Right lobe of liver (tissue), 6 donors: ENCODE measurements around the gene GABRG3. TPM values are rescaled to one million over a fixed set of nuclear protein-coding genes. Genes with fewer than 3 reads are reported as not detected.

ENCODE experiments used
- ATAC-seq, 4 donors: fragments of 200-7000 bp; cut with Tn5 transposase; one replicate each; pipeline ENCODE4 v1.9.1; 2020; ENCODE audit warnings: mild to moderate bottlenecking in 4 of 4, moderate library complexity in 4 of 4
- DNase-seq, 3 donors: peaks; one replicate each; pipeline ENCODE4 v3.0.0-alpha.2; 2020
- H3K27ac ChIP-seq, 3 donors: fragments of 200-600 bp; one replicate each; pipeline ENCODE4 v1.8.0; 2022
- H3K27me3 ChIP-seq, 2 donors: fragments of 200-600 bp; one replicate each; pipeline ENCODE4 v1.8.0; 2022
- H3K36me3 ChIP-seq, 4 donors: fragments of 200-600 bp; sonication (generic) in 1 of 4; one replicate each; pipeline versions ENCODE4 v1.5.1 to v1.8.0; 2017 to 2022; ENCODE audit warnings: control low read depth in 1 of 4
- H3K4me1 ChIP-seq, 4 donors: fragments of 200-600 bp; sonication (generic) in 1 of 4; one replicate each; pipeline versions ENCODE4 v1.5.1 to v1.8.0; 2017 to 2022; ENCODE audit warnings: control low read depth in 1 of 4
- H3K4me3 ChIP-seq, 3 donors: fragments of 200-600 bp; one replicate each; pipeline ENCODE4 v1.8.0; 2022
- H3K9me3 ChIP-seq, 4 donors: fragments of 200-600 bp; sonication (generic) in 1 of 4; one replicate each; pipeline versions ENCODE4 v1.5.1 to v1.8.0; 2017 to 2022; ENCODE audit warnings: control low read depth in 1 of 4
- CTCF ChIP-seq, 4 donors: fragments of 200-600 bp in 3 of 4; fragments of 450-650 bp in 1 of 4; IDR thresholded peaks; one replicate each; pipeline versions ENCODE4 v1.5.1 to v1.8.0; 2016 to 2022; ENCODE audit warnings: antibody characterized with exemption in 4 of 4, mild to moderate bottlenecking in 2 of 4
- POLR2A ChIP-seq: fragments of 450-650 bp; IDR thresholded peaks from one replicate; pipeline ENCODE4 v1.6.1; 2017; ENCODE audit warnings: antibody characterized with exemption, mild to moderate bottlenecking
- WGBS: methylation state at CpG from one replicate; pipeline ENCODE4 v1.1.6; 2018; ENCODE audit warnings: low coverage, low lambda C conversion rate; ENCODE audit not compliant: insufficient coverage; ENCODE audit errors: missing lambda C conversion rate; 5-methylcytosine and 5-hydroxymethylcytosine counted together
- intact Hi-C, 2 donors: fragments of 100-400 bp; cut with DNase I; formaldehyde crosslinking; loops; one replicate each; pipeline versions ENCODE4 v1.11.2 to v1.14.1; 2022
- total RNA-seq, 6 experiments: library from RNA; depleted of rRNA in 2 of 6; stranded (reverse); fragments of >200 nt in 2 of 6; fragmentation: NEBNext Ultra II Directional in 3 of 6; extraction: Animal tissue kit (Norgen Biotek cat#: 25700) in 3 of 6; gene quantifications; one replicate each; pipeline versions ENCODE4 v1.1.0 to v1.2.4, GENCODE V29; 2016 to 2023
- donor health status: DM: no; HTN: yes; CAD: no.
- donor health status: DM: no; HTN: no; CAD: no.
- donor health status: DM: no; HTN: no; CAD: no.
- donor health status: DM: no; HTN: yes; CAD: no.
- donor health status: DM: no; HTN: yes; CAD: no.

GABRG3 gene
- total RNA-seq, 6 experiments from 2014 or later, result 0.18 TPM; not detected in 5

GRCh38 chr15:27475395-27475794 is 504.4 kb downstream of the GABRG3 start:
- 63% methylated on average over 4 of the region's 4 CpGs for WGBS
- ATAC-seq (no peak), DNase-seq (no peak)
- no peak overlapping the region for H3K4me3 ChIP-seq
- H3K36me3 ChIP-seq, result no peaks in the 10 kb centered on the region
- no peaks in the 10 kb centered on the region for H3K4me1 ChIP-seq
- intact Hi-C loops, result no loop called here
- H3K9me3 ChIP-seq, result no peaks in the 10 kb centered on the region
- TF ChIP-seq CTCF (IDR thresholded peaks at IDR 0.05), result no peak
- TF ChIP-seq POLR2A, result no peak
- no peaks in the 10 kb centered on the region for H3K27me3 ChIP-seq
- H3K27ac ChIP-seq, result no peak overlapping the region

GRCh38 chr15:27479296-27480140 is 508.5 kb downstream of the GABRG3 start:
- no peak overlapping the region for H3K4me3 ChIP-seq
- no peaks in the 10 kb centered on the region for H3K36me3 ChIP-seq
- no peaks in the 10 kb centered on the region for H3K27me3 ChIP-seq
- TF ChIP-seq POLR2A, result no peak
- TF ChIP-seq CTCF (IDR thresholded peaks at IDR 0.05), result no peak
- WGBS, result 67% methylated on average over 1 of the region's 4 CpGs
- H3K4me1 ChIP-seq, result no peaks in the 10 kb centered on the region
- intact Hi-C loops, result no loop called here
- no peaks in the 10 kb centered on the region for H3K9me3 ChIP-seq
- H3K27ac ChIP-seq, result no peak overlapping the region
- ATAC-seq (peak in 1 of 4 donors; percentile 20), DNase-seq (no peak)

- intact Hi-C loops, result no loop called here
- TF ChIP-seq CTCF (IDR thresholded peaks at IDR 0.05) (no peak), POLR2A (no peak)
- H3K27ac ChIP-seq, result no peak overlapping the region
- DNase-seq (no peak), ATAC-seq (no peak)
- H3K9me3 ChIP-seq, result no peaks in the 10 kb centered on the region
- H3K27me3 ChIP-seq, result no peaks in the 10 kb centered on the region
- no peaks in the 10 kb centered on the region for H3K36me3 ChIP-seq
- H3K4me3 ChIP-seq, result no peak overlapping the region
- WGBS, result 78% methylated on average over 3 of the region's 5 CpGs
- no peaks in the 10 kb centered on the region for H3K4me1 ChIP-seq
Observed at GRCh38 chr15:27480141-27480530, 509.2 kb downstream of the GABRG3 start.

- TF ChIP-seq CTCF (IDR thresholded peaks at IDR 0.05) (no peak), POLR2A (no peak)
- H3K27ac ChIP-seq, result no peak overlapping the region
- H3K27me3 ChIP-seq, result no peaks in the 10 kb centered on the region
- H3K4me1 ChIP-seq, result no peaks in the 10 kb centered on the region
- no peaks in the 10 kb centered on the region for H3K36me3 ChIP-seq
- no peak for ATAC-seq
- no peak for DNase-seq
- no peak overlapping the region for H3K4me3 ChIP-seq
- WGBS, result 60% methylated on average over 3 of the region's 3 CpGs
- intact Hi-C loops, result no loop called here
- H3K9me3 ChIP-seq, result no peaks in the 10 kb centered on the region
Observed at GRCh38 chr15:27480642-27481041, 509.7 kb downstream of the GABRG3 start.
